Hypothalamus (tissue), 51 donors: ENCODE data around the gene CD79A.
A peak's percentile ranks its signal among the peaks of the same experiment; 100 is the strongest.

Experiments used
- DNase-seq, 51 donors: peaks; one replicate each; lab custom pipeline; 2025; lab: John Stamatoyannopoulos, UW

Gene CD79A

DNA sequence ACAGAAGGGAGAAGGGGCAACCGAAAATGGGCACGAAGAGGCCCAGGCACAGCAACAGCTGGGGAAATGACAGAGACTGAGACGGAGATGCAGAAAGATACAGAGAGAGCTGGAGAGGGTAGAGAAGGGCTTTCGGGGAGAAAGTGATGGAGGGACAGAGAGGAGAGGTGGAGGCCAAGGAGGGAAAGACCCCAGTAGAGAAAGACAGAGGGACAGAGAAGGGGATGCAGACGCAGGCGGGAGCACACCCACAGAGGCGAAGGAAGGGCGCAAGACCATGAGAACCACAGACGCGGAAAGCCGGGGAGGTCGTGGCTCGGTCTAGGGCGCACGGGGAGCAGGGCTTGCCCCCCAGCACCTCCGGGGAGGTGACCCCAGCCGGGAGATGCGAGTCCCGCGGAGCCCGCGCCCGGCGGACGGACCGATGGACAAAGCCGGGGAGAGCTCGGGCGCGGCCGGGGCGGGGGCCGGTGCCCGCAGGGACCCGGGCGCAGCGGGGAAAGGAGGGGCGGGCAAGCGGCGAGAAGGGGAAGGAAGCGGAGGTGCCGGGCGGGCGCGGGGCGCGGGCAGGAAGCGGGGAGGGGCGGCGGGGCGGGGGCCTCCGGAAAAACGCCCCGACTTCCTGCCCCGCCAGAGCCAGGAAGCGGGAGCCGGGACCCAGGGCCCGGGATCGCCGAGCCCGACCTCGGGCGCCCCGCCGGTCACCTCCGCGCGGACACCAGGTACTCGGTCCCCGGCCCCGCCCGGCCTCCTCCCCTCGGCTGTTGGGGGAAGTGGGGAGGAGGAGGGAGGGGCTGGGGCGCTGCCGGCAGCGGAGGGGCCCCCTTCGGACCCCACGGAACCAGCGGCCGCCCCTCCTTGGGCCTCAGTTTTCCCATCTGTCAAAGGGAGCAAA lies 5.7 kb downstream of the CD79A start, which contains the start of gene ARHGEF1:
TSS of gene ARHGEF1 (plus strand) at position 617 of the 895 bp plus-strand sequence. CDS start 4,899 bp downstream, outside the sequence.
- peak in 19 of 51 donors; percentile 8 to 37 (median 18) for DNase-seq

DNA sequence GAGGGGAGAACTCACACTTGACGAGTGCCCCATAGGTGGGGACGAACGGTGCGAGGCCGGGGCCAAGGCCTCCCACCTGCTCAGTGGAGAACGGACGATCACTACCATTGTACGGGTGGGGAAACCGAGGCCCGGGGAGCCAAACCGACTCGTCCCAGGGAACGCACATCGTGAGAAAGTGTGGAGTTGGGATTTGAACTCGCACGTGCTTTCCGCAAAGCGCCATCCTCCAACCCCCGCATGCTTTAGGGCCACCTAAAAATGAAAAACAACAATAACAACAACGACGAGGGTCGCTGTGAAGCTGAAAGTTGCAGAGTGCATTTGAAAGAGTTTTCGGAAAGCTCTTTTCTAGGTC lies 6.4 kb downstream of the CD79A start:
- DNase-seq, result peak in 1 of 51 donors; percentile 10

DNA sequence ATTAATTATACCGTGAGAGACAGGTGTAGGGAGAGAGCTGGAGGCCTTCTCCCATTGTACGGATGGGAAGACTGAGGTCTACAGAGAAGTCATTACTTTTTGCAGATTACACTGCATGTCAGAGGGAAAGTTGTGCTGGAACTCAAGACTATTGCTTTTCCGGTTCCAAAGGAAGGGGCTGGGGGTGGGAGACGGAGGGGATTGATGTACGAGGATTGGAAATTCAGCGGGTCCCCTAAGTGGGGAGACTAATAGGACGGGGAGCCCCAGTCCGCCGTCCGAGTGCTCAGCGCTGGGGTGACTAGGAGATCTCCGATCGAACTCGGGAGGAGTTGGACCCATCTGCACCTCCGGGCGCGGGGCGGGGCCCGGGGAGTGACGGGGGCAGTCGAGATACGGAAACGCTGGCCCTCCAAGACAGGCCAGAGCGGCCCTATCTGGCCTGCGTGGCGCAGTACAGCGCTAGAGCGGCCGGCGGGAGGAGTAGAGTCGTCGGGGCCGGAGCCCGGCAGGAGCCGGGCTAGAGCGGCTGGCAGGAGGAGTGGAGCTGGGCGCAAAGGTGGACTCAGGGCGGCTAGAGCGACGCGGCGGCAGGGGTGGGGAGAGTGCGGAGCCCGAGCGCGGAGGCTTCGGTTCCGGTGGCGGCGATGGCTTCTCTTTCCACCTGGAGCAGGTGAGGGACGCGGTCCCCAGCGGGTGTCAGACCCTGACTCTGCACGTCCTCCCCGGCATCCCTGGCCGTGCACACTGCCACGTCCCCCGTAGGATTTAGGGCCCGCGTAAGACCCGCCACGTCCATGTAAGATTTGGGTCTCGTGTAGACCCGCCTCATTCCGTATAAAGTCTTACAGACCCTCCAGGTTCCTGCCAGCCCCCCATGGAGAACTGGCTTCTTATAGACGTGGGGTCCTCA lies 7.0 kb downstream of the CD79A start:
- peak; percentile 40 to 98 (median 90) for DNase-seq

DNA sequence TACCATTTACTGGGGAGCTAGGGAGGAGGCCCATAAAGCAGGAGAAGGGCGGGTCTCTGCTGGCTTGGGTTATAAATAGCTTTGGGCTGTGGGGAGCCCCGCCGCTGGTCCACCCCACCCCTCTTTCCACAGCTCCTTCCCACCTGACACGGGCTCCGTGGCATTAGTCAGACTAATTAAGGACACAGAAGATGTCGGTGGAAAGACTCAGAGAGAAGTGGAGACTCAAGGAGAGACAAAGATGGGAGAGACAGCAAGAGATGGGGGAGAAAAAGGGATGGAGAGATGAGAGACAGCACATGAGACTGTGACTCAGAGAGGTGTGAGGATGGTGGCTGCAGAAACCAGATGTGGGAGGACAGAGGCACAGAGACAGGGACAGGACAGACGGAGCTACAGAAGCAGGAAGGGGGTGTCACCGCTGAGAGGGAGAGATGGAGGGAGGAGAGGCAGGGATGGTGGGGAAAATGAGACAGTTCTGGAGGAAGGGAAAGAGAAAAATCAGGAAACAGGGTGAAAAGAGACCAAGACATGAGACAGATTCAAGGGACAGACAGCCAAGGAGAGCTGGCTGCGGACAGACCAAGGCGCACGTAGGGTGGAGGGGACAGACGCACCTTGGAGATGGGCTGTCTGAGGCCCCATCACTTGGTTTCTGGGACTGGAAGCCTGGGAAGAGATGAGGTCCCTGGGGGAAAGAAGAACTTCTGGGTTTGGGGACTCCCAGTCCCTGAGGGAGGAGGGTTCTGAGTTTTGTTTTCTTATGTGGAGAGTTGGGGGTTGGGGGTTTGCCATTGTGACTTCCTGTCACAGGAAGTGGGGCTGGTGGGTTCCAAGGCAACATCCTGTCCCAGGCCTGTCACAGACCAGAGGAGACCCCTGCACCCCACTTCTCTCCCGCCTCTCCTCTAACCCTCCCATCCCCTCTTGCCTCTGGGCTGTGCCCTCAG lies 10.0 kb downstream of the CD79A start:
- DNase-seq, result peak in 1 of 51 donors; percentile 7

DNA sequence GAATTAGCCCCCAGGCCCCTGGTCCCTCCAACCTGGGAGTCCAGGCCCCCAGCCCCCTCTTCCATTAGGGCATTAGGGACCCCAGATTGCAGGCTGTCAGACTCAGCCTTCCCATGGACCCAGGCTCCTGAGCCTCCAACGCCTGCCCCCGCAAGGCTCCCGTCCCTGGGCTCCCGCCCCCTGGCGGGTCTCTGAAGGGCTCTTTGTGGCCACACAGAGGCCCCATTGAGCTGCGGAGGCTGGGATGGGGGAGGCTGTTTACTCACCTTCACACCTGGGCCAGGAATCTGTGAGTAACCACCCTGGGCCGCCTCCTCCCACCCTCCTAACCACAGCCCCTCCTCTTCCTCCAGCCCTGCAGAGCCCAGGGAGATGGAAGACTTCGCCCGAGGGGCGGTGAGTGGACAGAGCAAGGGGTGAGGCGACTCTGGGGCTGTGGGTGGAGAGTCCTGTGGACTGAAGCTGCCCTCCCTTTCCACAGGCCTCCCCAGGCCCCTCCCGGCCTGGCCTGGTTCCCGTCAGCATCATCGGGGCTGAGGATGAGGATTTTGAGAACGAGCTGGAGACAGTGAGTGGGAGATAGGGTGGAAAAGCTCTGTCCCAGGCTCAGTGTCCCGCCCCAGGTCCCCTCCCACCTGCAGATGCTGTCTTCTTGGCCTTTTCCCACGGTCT lies 10.8 kb downstream of the CD79A start:
- peak in 36 of 51 donors; percentile 6 to 72 (median 36) for DNase-seq

DNA sequence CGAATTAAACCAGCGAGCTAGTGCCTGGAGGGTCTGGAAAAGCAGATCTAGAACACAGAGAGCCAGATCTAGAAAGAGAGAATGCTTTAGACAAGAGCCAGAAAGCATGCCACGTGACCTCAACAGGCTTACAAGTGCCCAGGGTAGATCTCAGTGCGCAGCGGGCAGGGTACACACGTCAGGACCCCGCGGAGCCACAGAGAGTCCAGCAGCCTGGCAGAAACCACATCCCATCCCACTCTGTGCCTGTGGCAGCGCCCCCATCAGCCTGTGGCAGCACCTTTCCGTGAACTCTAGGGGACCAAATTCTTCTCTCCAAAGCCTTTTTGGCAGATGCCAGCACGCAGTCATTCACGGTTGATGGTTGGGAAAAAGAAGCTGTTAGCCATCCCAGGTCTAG lies 11.8 kb downstream of the CD79A start:
- DNase-seq, result no peak

DNA sequence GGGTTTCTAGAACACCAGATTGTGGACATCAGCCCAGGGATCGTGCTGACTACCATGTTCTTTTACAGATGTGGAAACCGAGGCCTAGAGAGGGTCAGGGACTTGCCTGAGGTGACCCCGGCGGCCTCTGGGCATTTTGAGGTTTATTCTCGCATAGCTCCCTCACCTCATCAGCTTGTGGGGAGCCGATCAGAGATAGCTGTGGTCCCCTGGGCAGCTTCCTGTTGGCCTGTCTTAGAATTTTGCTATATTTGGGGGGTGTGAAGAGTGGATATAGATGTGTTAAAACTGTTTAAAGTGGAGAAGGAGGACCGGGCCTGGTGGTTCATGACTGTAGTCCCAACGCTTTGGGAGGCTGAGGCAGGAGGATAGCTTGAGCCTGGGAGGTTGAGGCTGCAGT lies 12.8 kb downstream of the CD79A start:
- DNase-seq, result no peak

DNA sequence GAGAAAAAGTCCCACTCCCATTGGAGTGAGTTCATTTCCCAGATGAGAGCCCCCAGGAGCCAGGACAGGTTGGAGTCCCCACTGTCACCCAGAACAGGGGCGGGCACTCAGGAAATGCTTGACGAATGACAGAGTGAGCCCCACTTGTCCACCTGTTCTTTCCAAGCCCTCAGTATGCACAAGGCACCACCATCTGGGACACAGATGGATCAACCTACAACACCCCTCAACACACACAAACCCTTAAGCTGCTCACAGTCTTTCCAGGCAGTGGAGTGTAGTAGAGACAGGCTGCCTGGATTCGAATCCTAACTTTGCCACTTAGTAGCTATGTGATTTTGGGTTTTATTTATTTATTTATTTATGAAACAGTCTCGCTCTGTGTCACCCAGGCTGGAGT lies 13.9 kb downstream of the CD79A start:
- no peak for DNase-seq

DNA sequence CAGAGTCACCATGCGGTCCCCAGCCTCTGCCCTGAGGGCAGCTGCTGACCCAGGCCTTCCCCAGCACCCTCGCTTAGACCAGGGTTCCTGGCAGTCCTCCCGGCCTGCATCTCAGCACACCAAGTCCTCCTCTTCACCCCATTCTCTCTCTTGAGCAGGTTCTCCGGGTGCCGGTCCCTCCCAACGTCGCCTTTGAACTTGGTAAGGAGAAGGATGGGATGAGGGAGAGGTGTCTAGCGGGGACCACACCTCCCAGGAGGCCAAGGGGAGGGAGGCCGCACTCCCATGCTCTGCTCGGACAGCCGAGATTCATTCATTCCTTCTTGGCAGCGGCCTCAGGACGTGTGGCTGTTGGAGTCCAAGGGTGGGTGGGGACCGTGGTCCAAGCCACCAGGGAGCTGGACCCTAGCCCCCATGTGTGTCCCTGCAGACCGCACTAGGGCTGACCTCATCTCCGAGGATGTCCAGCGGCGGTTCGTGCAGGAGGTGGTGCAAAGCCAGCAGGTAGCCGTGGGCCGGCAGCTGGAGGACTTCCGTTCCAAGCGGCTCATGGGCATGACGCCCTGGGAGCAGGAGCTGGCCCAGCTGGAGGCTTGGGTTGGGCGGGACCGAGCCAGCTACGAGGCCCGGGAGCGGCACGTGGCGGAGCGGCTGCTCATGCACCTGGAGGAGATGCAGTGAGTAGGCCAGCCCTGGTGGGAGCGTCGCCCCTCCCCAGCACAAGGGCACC lies 15.3 kb downstream of the CD79A start:
- no peak for DNase-seq

DNA sequence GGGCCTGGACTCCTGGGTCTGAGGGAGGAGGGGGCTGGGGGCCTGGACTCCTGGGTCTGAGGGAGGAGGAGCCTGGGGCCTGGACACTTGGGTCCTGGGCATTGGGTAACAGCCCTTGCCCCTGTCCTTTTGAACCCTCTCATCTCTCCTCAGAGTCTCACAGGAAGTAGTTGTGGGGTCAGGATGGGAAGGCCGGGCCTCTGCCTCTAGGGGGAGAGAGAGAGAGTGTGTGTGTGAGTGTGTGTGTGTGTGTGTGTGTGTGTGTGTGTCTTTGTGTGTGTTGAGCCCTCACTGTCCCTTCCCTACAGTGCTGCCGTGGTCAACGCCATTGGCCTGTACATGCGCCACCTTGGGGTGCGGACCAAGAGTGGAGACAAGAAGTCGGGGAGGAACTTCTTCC lies 16.8 kb downstream of the CD79A start:
- DNase-seq, result no peak

DNA sequence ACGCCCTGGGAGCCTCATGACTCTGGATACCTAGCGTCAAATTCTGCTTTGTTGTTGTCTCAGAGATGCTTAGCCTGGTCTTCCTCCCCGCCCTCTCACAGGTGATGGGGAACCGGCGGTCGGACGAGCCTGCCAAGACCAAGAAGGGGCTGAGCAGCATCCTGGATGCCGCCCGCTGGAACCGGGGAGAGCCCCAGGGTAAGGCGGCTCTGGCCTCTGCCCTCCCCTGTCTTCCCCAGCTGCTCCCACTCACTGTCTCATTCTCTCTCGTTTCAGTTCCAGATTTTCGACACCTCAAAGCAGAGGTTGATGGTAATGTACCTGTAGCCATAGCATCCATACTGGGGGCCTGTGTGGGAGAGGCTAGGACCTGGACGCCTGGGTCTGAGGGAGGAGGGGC lies 17.3 kb downstream of the CD79A start:
- no peak for DNase-seq

DNA sequence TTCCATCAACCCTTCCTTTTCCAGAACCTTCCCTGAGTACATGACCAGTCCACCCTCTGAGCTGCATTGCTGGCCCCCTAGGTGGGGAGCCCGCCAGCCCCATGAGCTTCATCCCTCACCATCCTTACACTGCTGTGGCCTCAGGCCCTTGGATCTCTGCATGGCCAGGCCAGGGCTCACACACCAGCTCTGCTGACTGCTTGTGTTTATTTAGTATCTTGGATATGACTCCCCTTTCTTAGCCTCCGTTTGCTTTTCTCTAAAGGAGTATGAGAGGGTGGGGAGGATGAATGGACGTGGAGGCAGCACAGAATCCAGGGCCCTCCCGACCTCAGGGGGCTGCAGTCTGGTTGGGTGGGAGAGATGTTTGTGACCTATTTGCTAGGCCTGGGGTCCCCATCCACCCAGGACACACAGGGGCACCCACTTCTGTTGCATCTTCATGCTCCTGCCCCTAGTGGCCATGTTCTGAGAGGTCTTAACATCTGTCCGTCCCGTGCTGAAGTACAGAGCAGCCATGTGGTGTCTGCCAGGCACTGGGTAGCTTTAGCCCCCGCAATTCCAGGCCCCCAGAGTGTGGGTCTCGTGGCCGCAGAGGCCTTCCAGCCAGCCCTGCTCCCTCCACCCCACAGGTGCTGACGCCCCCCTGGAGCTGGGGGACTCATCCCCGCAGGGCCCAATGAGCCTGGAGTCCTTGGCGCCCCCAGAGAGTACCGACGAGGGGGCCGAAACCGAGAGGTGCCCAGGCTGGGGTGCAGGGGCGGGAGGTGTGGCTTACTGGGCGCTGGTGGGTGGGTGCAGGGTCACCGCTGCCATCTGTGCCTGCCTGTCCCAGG lies 18.9 kb downstream of the CD79A start:
- DNase-seq, result no peak

DNA sequence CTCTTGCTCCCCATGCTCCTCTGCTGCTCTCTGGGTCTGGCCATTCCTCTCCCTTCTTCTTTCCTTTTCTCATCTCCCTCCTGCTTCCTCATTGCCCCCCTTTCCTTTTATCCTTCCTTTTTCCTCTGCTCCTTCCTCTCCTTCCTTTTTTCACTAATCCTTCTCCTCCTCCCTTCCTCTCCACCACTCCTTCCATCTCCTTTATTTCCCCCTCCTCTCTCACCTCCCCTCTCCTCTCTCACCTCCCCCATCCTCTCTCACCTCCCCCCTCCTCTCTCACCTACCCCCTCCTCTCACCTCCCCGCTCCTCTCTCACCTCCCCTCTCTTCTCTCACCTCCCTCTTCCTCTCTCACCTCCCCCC lies 19.5 kb downstream of the CD79A start:
- no peak for DNase-seq

DNA sequence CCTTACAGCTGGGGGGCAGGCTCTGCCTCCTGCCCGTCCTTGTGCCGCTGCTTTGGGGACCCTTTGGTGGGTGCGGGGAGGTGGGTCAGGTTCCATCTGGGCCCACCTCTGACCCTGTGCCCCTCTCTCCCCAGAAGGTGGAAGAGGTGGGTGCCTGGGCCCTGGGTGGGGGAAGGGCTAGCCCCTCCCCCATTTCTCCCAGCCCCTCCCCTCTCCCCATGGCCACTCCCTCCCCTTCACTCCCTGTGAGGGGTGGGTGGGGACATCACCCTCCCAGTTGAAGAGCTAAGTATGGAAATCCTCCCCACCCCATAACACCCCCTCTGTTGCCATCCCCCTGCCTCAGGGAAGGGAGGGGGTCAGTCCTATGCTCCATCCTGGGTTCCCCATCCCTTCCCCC lies 20.1 kb downstream of the CD79A start:
- no peak for DNase-seq

DNA sequence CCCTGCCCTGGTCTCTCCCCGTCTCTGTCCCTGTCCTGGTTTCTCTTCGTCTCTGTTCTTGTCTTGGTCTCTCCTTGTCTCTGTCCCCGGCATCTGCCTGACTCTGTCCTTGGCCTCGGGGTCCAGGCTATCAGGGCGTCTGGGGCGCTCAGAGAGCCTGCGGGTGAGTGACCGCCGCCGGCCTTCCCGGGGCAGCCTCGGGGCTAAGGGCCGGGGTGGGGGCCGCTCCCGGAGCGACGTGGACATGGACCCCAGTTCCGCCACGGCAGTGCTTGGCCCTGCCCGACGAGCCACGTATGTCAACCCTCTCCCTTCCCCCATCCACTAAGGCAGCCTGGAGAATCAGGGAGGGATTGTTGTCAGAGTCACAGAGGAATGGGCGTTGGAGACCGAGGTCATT lies 20.7 kb downstream of the CD79A start:
- no peak for DNase-seq

DNA sequence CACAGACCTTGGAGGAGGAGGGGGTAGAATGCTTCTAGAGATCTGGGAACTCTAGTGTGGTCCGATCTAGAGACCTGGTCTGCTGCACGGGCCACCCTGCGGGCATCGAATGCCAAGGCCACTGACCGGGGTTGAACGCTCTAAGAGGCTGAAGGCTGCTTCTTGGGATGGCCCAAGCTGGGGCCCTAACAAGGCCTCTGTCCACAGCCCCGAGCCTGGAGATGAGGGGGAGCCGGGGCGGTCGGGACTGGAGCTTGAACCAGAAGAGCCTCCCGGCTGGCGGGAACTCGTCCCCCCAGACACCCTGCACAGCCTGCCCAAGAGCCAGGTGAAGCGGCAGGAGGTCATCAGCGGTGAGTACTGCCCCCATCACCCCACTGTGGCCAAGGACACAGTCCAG lies 21.2 kb downstream of the CD79A start:
- DNase-seq, result no peak

DNA sequence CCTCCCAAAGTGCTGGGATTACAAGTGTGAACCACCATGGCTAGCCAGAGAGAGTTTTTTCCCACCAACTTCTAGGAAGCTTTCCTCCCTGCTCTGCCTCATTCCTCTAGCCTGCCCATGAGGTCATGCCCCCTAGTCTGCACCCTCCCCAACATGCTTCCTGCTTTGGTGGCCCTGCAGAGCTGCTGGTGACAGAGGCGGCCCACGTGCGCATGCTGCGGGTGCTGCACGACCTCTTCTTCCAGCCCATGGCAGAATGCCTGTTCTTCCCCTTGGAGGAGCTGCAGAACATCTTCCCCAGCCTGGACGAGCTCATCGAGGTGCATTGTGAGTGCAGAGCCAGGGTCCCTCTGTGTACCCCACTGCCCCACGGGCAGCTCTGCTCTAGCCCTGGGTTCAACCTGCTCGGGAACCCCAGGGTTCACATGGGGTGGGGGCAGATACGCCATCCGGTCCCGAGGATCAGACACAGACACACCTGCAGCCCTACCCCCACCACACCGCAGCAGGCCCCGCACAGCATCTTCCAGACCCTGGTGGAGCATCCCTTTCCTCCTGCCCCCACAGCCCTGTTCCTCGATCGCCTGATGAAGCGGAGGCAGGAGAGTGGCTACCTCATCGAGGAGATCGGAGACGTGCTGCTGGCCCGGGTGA lies 24.8 kb downstream of the CD79A start:
- no peak for DNase-seq

DNA sequence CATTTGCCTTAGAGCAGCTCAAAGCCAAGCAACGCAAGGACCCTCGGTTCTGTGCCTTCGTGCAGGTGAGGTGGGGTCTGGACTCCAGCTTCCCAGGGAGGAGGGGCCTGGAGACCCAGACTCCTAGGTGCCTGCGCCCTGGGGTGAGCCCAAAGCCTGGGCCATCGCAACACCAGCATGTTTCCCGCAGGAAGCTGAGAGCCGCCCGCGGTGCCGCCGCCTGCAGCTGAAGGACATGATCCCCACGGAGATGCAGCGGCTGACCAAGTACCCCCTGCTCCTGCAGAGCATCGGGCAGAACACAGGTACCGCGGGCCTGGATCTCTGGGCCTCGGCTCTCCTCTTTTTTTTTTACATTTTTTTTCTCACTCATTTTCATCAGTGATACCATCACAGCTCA lies 25.5 kb downstream of the CD79A start:
- DNase-seq, result no peak
